M059J (cell line): Measurements from ENCODE around the gene TARS1. TPM values are rescaled to one million over a fixed set of nuclear protein-coding genes. Genes with fewer than 3 reads are reported as not detected.
A peak's percentile ranks its signal among the peaks of the same experiment; 100 is the strongest.

ENCODE experiments used
- DNase-seq: peaks from one replicate; pipeline ENCODE4 v3.0.0-alpha.2; 2012; ENCODE audit warnings: low read depth
- total RNA-seq: library from RNA; depleted of rRNA; stranded (reverse); fragments of >200 nt; shearing (Covaris generic); gene quantifications from 2 replicates; pipeline ENCODE4 v1.2.3, GENCODE V29; 2014; rRNA removed

The TARS1 gene
- 249 and 289 TPM in 2 replicates for total RNA-seq

DNA sequence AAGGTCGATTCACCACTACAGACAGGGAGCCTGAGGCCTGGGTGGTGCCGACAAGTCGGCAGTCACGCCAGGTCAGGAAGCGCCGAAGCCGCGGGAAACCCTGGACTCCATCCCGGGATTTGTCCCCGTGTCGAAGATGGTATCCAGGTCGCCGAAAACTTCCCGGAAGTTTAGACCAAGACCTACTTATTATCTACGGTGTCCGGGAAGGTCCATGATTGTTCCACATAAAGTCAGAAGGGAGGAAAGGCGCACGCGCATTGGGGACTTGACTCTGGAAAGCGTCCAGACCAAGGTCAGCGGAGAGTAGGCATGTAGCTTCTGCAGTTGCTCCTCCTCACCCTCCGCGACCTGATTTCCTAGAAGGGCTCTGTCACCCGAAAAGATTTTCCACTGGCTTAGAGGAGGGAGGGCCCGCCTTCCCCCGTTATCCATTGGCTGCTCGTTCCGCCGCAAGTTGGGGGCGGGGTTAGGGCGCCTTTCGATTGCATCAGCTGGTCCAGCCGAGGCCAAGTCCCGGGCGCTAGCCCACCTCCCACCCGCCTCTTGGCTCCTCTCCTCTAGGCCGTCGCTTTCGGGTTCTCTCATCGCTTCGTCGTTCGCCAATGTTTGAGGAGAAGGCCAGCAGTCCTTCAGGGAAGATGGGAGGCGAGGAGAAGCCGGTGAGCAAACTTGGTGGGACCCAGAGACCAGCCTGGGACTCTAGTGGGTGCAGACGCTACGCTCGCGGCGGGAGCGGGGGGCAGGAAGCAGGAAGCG lies at the start of gene TARS1:
Gene TARS1 (plus strand): TSS at position 484 of the 759 bp plus-strand sequence. CDS start 122 bp downstream, at position 606.
- DNase-seq = peak; percentile 100

- no peak for DNase-seq
Observed at GRCh38 chr5:33398501-33398900, 42.3 kb upstream of the TARS1 start.

GRCh38 chr5:33400675-33401074 lies 40.1 kb upstream of the TARS1 start:
- DNase-seq = no peak

DNA sequence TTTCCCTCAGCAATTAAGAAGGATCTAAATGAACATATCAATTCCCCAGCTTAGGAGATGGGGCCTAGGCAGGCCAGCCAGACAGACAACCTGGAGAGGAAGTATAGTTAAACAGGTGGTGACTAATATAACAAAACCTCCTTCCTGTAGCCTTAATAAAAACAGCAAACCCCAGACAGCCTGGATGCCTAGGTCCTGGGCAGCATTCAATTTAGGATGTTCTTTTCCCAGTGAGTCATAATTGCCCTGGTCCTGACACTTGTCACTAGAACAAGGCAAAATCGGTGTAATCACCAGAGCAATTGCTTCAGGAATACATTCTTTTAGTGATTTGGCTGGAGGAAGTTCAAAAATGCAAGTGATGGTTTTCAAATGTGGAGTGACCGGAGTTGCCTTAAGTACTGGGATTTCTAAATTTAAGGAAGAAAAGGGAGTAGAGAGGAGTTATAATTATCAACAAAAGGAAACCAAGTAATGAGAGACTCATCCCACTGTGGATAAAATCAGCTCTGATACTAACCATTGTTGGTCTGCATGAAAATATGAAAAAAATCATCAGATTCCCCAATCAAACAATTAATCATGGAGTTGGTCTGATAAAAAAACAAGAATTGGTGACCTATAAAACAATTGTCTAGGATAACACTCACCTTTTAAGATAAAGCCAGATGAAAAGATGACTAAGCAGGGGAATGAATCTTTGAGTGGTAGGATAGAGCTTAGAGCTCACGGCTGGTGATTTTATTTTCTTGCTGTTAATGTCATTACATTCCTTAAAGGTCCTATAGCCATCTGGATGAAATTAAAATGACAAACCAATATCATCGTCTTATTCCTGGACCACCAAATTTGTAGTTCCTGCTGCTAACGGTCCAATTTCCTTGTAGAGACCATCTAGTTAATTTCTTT lies 39.0 kb upstream of the TARS1 start:
- DNase-seq = peak; percentile 94

- no peak for DNase-seq
Observed at GRCh38 chr5:33403187-33403586, 37.6 kb upstream of the TARS1 start.

- no peak for DNase-seq
Observed at GRCh38 chr5:33408816-33409215, 31.9 kb upstream of the TARS1 start.

DNA sequence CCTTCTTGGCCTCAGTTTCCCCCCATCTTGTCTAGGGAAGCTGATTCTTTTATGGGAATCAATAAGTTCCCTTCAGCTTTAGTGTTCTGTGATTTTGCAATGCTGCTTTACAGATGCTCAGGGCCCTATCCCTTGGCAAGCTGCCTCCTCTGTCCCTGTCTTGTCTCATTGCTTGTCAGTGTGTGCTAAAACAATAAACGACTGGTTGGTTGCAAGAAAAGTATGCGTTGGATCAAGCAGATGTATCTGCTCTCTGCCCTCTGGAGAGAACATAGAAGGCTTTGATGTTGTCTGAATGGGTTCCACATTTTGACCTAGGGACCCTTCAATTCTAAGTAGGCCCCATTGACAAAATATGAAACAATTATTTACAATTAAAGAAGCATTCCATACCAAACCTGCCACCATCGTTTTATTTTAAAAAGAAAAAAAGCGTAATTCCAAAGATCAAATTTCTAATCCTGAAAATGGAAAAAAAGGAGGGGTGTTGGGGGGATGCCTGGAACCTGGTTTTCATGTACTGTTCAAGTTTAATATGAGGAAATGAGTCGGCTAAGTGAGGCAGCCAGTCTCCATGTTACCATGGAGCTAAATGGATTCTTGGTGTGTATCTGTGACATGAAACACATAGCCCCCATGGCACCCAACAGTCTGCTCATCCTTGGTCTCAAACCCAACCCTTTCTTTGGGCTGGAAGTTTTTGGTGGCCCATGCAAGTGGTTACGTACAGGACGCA lies 31.2 kb upstream of the TARS1 start:
- no peak for DNase-seq

DNA sequence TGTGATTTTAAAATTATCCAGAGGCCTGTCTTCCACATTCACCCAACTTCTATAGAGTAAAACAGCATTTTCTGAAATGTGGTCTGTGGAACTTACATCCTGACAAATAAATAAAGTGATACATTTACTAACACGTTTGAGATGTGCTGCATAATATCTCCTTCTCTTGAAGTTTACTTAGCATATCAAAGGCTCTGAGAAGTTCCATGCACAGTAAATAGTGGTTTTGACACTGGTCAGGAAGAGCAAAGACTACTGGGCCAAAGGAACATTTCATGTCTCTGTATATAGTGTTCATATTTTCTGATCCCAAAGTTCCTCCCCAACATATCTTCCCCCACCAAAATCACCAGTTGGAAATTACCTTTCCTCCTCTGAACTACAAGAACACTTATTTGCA lies 30.5 kb upstream of the TARS1 start:
- no peak for DNase-seq

GRCh38 chr5:33411498-33411897 lies 29.3 kb upstream of the TARS1 start:
- no peak for DNase-seq

DNA sequence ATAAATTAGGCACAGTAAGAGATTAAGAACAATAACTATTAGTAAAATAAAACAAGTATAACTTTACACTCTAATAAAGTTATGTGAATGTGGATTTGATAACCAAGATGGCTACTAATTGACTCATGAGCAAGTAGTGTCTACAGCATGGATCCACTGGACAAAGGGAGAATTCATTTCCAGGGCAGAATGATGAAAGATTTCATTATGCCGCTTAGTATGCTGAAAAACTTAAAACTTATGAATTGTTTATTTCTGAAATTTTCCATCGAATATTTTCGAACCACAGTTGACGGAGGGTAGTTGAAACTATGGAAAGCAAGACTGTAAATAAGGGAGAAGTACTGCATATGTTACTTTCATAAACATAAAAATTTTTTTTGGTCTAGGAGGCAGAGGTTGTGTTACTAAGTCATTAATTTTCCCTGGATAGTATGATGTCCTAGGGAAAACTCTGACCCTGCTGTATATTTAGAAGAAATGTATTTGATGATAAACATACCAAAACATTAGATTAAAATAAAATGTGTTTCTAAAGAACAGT lies 24.9 kb upstream of the TARS1 start:
- DNase-seq = no peak

GRCh38 chr5:33417632-33418031 lies 23.1 kb upstream of the TARS1 start:
- no peak for DNase-seq

DNA sequence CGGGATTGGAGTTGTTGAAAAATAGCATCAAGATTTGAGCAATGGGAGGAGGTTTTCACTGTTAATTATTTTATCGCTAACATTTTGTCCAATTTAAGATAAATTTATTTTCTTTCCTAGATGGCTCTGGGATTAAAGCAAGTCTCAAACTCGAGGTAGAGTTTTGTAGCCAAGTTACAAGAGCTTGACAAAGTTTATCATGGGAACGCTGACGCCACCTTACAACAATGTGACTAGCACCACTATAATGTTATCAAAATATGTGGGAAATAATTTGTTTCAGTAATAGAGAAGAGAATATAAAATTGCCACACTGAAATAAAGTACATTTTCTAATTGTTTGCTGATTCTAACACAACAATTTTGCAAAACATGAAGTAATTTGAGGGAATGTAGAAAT lies 19.8 kb upstream of the TARS1 start:
- DNase-seq = no peak

DNA sequence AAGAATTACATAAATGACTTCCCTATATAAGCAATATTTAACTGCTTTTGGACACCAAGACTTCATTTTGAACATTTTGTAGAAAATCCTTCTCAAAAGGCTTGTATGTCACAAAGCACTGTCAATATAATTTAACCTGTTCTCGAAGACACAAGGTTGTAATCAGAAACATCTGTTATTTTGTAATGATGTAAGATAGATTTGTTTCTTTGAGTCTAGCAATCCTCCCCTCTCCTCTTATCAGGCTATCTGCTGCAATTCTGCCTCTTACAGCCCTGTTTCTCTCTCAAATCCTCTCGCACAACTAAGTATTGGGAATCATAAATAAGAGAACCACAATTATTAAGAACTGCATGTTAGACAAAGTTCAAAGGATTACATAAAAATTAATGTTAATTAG lies 18.6 kb upstream of the TARS1 start:
- DNase-seq = no peak

- peak; percentile 50 for DNase-seq
Observed at GRCh38 chr5:33423018-33423630, 17.6 kb upstream of the TARS1 start.

DNA sequence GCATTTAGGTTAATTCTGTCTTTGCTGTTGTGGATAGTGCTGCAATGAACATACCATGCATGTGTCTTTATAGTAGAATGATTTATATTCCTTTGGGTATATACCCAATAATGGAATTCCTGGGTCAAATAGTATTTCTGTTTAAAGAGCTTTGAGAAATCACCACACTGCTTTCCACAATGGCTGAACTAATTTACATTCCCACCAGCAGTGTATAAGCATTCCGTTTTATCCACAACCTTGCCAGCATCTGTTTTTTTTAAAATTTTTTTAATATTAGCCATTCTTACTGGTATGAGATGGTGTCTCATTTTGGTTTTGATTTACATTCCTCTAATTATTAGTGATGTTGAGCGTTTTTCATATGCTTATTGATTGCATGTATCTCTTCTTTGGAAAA lies 15.5 kb upstream of the TARS1 start:
- no peak for DNase-seq

GRCh38 chr5:33430983-33431382 lies 9.8 kb upstream of the TARS1 start:
- DNase-seq = no peak

DNA sequence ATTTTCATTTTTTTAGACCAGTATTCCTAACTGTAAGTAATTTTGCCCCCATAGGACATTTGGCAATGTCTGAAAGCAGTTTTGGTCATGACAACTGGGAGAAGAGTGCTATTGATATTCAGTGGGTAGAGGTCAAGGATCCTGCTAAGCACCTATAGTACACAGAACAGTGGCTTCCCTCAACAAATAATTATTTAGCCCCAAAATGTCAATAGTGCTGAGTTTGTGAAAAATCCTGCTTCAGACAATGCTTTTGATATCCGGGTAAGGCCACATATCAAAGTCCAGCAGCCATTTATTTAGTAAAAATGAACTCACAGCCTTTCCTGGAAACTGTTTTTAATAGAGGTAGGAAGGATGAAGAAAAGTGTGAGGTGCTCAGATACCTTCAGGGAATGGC lies 8.1 kb upstream of the TARS1 start:
- DNase-seq = no peak

DNA sequence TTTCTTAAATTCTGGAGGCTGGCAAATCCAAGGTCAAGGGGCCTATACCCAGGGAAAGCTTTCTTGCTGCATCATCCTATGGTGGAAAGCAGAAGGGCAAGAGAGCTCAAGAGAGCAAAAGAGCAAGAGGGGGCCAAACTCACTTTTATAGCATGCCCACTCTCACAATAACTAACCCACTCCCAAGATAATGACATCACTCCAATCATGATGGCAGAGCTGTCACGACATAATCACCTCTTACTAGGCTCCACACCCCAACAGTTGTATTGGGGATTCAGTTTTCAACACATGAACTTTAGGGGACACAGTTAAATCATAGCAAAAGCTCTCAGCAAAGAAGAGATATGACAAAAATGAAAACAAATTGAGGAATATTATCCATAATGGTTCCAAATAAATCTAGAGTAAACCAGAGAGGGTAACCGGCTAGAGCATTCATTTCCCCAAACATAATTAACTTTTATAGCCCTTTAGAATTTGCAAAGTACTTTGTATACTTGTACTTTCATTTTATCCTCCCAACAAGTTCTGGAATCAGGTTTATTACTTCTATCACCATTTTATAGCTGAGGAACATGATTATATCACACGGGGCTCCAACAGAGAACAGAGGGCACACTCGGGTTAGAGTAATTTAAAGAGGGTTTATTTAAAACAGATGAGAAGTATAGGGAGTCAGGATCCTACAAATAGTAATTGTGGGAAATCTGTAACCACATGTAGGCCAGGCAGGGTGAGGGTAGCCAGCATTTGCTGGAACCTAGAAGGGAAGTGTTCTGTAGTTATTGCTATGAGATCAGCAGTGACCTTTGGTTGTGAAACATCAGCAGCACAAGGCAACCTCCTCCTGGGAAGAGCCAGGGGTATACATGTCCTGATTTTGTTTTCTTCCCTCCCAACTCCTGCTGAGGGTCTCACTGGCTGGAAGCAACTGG lies 7.2 kb upstream of the TARS1 start:
- DNase-seq = no peak

DNA sequence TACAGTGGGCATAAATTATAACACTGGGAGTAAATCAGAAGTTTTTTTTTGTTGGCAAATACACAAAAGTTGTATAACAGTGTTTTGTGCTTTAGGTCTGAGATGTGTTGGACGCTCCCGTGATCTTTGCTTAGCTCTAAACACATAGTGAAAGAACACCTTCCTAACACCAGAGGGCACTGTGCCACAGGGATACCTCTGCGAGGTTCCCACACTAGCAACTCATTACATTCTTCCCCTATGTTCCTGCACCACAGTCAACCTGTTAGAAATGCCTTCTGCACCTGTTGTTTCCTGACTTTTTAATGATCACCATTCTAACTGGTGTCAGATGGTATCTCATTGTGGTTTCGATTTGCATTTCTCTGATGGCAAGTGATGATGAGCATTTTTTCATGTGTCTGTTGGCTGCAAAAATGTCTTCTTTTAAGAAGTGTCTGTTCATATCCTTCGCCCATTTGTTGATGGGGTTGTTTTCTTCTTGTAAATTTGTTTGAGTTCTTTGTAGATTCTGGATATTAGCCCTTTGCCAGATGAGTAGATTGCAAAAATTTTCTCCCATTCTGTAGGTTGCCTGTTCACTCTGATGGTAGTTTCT lies 4.8 kb upstream of the TARS1 start:
- DNase-seq = peak; percentile 82

- DNase-seq = no peak
Observed at GRCh38 chr5:33438996-33439395, 1.8 kb upstream of the TARS1 start.
